ENCODE measurements around the gene PDE7B.

GRCh38 chr6:136216503-136217401, 365.3 kb downstream of the PDE7B start:
- no peak for TF ChIP-seq CTCF (IDR thresholded peaks at IDR 0.05; ENCODE audit: low read length)
- TF ChIP-seq EZH2 (optimal IDR thresholded peaks at IDR 0.05; ENCODE audit: low read depth, low read length): no peak
- no peak for TF ChIP-seq EZH2phosphoT487 (IDR thresholded peaks at IDR 0.05; ENCODE audit: low read length)

All from MM.1S (cell line).